ENCODE measurements around the gene LMF1. TPM values are rescaled to one million over a fixed set of nuclear protein-coding genes. Genes with fewer than 3 reads are reported as not detected.

The LMF1 gene
- total RNA-seq, 1 experiment from 2014 or later, result 13.5 TPM

DNA sequence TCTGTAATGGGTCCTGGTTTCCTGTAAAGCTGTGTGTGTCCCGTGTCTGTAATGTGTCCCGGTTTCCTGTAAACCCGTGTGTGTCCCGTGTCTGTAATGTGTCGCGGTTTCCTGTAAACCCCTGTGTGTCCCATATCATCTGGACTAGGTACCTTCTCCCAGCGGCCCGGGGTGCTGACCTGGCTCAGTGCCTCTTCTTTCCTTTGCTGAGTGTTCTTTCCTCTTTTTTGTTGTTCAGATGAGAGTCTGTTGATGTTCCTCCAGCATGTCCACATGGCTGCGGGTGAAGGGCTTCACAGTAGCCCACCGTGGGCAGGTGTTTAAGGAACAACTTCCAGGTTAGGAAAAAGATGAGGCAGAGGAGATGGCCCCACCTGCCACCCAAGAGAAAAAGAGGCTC is 123.6 kb downstream of the LMF1 start:
- Histone ChIP-seq H3K4me2 (ENCODE audit: low read length) (no peak overlapping the region), H3K9ac (ENCODE audit: low read length) (no peak overlapping the region), H4K20me1 (ENCODE audit: low read length) (no peaks in the 10 kb centered on the region), H3K36me3 (ENCODE audit: low read depth, low read length) (no peaks in the 10 kb centered on the region), H3K4me1 (ENCODE audit: insufficient read depth, low read length) (no peaks in the 10 kb centered on the region), H3K79me2 (ENCODE audit: low read length) (no peaks in the 10 kb centered on the region), H3K9me3 (ENCODE audit: low read length) (no peaks in the 10 kb centered on the region), H3K27ac (ENCODE audit: low read length) (no peak overlapping the region), H3K27me3 (ENCODE audit: low read length) (no peaks in the 10 kb centered on the region), H2AFZ (ENCODE audit: low read length) (no peak overlapping the region), H3F3A (ENCODE audit: low read length, unreplicated experiment) (no peaks in the 10 kb centered on the region), H3K4me3 (ENCODE audit: low read length) (no peak overlapping the region), H3K9me2 (replicated peaks; ENCODE audit: low read length) (no peaks in the 10 kb centered on the region)
- DNase-seq, result no peak
- intact Hi-C loops (cut with micrococcal nuclease), result no loop called here
- BruUV-seq (replicated peaks), result no TSS peak
- TF ChIP-seq EZH2 (IDR thresholded peaks at IDR 0.05; ENCODE audit: low read length, unreplicated experiment), result no peak
- no peak for TF ChIP-seq EZH2phosphoT487 (IDR thresholded peaks at IDR 0.05; ENCODE audit: borderline replicate concordance, low read length)
- TF ChIP-seq, protein P1, sequence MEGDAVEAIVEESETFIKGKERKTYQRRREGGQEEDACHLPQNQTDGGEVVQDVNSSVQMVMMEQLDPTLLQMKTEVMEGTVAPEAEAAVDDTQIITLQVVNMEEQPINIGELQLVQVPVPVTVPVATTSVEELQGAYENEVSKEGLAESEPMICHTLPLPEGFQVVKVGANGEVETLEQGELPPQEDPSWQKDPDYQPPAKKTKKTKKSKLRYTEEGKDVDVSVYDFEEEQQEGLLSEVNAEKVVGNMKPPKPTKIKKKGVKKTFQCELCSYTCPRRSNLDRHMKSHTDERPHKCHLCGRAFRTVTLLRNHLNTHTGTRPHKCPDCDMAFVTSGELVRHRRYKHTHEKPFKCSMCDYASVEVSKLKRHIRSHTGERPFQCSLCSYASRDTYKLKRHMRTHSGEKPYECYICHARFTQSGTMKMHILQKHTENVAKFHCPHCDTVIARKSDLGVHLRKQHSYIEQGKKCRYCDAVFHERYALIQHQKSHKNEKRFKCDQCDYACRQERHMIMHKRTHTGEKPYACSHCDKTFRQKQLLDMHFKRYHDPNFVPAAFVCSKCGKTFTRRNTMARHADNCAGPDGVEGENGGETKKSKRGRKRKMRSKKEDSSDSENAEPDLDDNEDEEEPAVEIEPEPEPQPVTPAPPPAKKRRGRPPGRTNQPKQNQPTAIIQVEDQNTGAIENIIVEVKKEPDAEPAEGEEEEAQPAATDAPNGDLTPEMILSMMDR (conservative IDR thresholded peaks at IDR 0.05; ENCODE audit: low read depth, low read length), result no peak
- ATAC-seq, result no peak
- CTCF ChIA-PET, result no interaction called here
- POLR2A ChIA-PET (ENCODE audit: unreplicated experiment), result no interaction called here

DNA sequence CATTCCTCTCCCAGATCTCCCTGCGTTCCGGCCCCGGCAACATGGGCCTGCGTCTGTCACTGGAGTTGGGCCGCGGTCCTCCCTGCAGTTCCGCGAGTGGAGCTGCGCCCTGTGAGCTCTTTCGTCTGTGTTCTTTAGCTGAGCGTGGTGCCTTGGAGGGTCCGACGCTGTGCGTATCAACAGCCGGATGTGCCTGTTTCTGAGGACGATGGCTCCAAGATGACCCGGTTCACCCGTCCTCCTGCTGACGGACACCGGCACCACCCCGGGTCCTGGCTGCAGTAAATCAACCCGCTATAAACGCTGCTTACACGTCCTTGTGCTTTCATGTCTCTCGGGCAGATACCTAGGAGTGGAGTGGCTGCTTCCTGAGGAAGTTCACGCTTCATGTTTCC is 125.4 kb downstream of the LMF1 start:
- Histone ChIP-seq H3K4me3 (ENCODE audit: low read length) (no peak overlapping the region), H3K27me3 (ENCODE audit: low read length) (no peaks in the 10 kb centered on the region), H3K9me3 (ENCODE audit: low read length) (no peaks in the 10 kb centered on the region), H2AFZ (ENCODE audit: low read length) (no peak overlapping the region), H3K4me1 (ENCODE audit: insufficient read depth, low read length) (no peaks in the 10 kb centered on the region), H3F3A (ENCODE audit: low read length, unreplicated experiment) (no peaks in the 10 kb centered on the region), H3K36me3 (ENCODE audit: low read depth, low read length) (no peaks in the 10 kb centered on the region), H3K9ac (ENCODE audit: low read length) (no peak overlapping the region), H3K9me2 (replicated peaks; ENCODE audit: low read length) (no peaks in the 10 kb centered on the region), H3K27ac (ENCODE audit: low read length) (no peak overlapping the region), H3K79me2 (ENCODE audit: low read length) (no peaks in the 10 kb centered on the region), H3K4me2 (ENCODE audit: low read length) (no peak overlapping the region), H4K20me1 (ENCODE audit: low read length) (no peaks in the 10 kb centered on the region)
- DNase-seq, result no peak
- ATAC-seq, result no peak
- ChIA-PET POLR2A (ENCODE audit: unreplicated experiment) (no interaction called here), CTCF (no interaction called here)
- TF ChIP-seq, protein P1 (conservative IDR thresholded peaks at IDR 0.05; ENCODE audit: low read depth, low read length), result no peak
- TF ChIP-seq EZH2phosphoT487 (IDR thresholded peaks at IDR 0.05; ENCODE audit: borderline replicate concordance, low read length) (no peak), EZH2 (IDR thresholded peaks at IDR 0.05; ENCODE audit: low read length, unreplicated experiment) (no peak)
- intact Hi-C loops (cut with micrococcal nuclease), result no loop called here
- no TSS peak for BruUV-seq (replicated peaks)

DNA sequence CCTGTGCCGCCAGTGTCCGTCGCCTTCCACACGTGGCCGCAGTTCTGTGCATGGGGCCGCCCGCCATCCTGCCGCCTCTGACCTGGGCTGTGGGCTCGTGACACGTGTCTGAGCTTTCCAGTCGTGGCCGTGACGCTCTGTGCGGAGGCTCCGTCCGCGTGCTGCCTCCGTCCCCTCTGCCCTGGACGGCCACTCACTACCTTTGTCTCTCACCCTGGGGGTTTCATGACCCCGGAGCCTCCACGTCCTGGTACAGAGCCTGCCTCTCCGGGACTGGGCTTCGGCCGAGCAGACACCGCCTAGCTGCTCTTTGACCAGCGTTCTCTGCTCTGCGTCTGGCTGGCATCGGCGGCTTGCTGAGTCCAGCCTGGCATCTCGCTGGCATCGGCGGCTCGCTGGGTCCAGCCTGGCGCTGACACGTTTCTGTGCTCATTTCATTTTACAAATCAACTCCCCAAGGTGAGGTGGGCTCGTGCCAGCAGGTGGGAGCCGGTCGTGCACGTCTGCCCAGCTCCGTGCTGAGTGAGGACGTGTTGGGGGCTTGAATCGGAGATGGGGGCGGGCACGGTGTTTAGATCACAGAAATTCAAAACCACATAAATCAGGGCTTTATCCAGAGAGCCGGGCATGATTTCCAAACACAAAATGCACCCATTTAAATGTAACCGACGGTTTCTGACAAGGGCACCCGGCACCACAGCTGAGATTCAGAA is 126.0 kb downstream of the LMF1 start:
- Histone ChIP-seq H3K27ac (ENCODE audit: low read length) (no peak overlapping the region), H3K9ac (ENCODE audit: low read length) (no peak overlapping the region), H3K9me2 (replicated peaks; ENCODE audit: low read length) (no peaks in the 10 kb centered on the region), H3K4me3 (ENCODE audit: low read length) (no peak overlapping the region), H4K20me1 (ENCODE audit: low read length) (no peaks in the 10 kb centered on the region), H3F3A (ENCODE audit: low read length, unreplicated experiment) (no peaks in the 10 kb centered on the region), H3K36me3 (ENCODE audit: low read depth, low read length) (no peaks in the 10 kb centered on the region), H3K4me1 (ENCODE audit: insufficient read depth, low read length) (no peaks in the 10 kb centered on the region), H2AFZ (ENCODE audit: low read length) (no peak overlapping the region), H3K79me2 (ENCODE audit: low read length) (no peaks in the 10 kb centered on the region), H3K9me3 (ENCODE audit: low read length) (no peaks in the 10 kb centered on the region), H3K4me2 (ENCODE audit: low read length) (no peak overlapping the region), H3K27me3 (ENCODE audit: low read length) (no peaks in the 10 kb centered on the region)
- no TSS peak for BruUV-seq (replicated peaks)
- ChIA-PET CTCF (no interaction called here), POLR2A (ENCODE audit: unreplicated experiment) (no interaction called here)
- TF ChIP-seq EZH2phosphoT487 (IDR thresholded peaks at IDR 0.05; ENCODE audit: borderline replicate concordance, low read length) (no peak), EZH2 (IDR thresholded peaks at IDR 0.05; ENCODE audit: low read length, unreplicated experiment) (no peak)
- TF ChIP-seq, protein P1 (conservative IDR thresholded peaks at IDR 0.05; ENCODE audit: low read depth, low read length), result no peak
- ATAC-seq, result no peak
- no peak for DNase-seq
- intact Hi-C loops (cut with micrococcal nuclease), result no loop called here
